ENCODE measurements around the gene FAM184A. TPM values are rescaled to one million over a fixed set of nuclear protein-coding genes. Genes with fewer than 3 reads are reported as not detected.
"Not testable (repeated sequence)": the region's sequence is repeated elsewhere in the genome, so short reads cannot be mapped to it uniquely, and the experiment has no call there.

The FAM184A gene
- total and polyA plus RNA-seq, 12 donors: 0.91 to 5.2 (median 2.7) TPM

GRCh38 chr6:119002069-119002468 is 76.4 kb downstream of the FAM184A start:
- H3K27ac ChIP-seq: no peak overlapping the region
- H3K27me3 ChIP-seq: no peaks in the 10 kb centered on the region
- no peak overlapping the region for H3K4me3 ChIP-seq
- H3K4me1 ChIP-seq (replicated peaks in 1 of 2): no peaks in the 10 kb centered on the region
- intact Hi-C loops (cut with DNase I): no loop called here
- TF ChIP-seq CTCF (IDR thresholded peaks at IDR 0.05) (no peak), POLR2A (IDR thresholded peaks at IDR 0.05) (no peak)
- no peaks in the 10 kb centered on the region for H3K9me3 ChIP-seq (replicated peaks in 1 of 3)
- WGBS, 4 donors: 73 to 92% (median 81%) methylated on average over 1 of the region's 1 CpG
- DNase-seq: no peak
- no peaks in the 10 kb centered on the region for H3K36me3 ChIP-seq (replicated peaks in 1 of 2)

DNA sequence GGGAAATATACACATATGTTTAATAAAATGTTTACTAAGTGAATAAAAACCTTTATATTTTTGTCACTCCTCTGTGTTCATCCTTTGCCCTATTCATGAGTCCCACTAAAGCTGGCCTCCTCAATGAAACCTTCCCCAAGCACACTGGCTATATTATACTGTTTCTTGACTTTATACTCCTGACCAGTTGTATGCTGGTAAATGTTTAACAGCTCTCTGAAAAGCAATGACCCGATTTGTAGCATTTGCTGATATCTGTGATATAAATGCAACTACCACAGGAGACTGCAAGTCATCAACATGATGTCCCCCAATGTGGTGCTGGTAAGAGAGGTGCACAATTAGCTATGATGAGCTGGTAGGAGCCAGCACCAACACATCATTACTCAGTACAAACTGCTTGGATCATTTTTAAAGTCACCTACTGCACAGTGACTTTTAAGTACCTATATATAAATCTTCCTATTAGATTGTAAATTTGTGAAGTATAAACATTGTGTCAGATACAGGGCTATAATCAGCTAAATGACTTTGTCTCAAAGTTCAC is 78.9 kb downstream of the FAM184A start:
- no peak overlapping the region for H3K4me3 ChIP-seq
- no peaks in the 10 kb centered on the region for H3K9me3 ChIP-seq (replicated peaks in 1 of 3)
- no peaks in the 10 kb centered on the region for H3K36me3 ChIP-seq (replicated peaks in 1 of 2)
- WGBS, 4 donors: 89 to 100% (median 89%) methylated on average over 1 of the region's 1 CpG
- intact Hi-C loops (cut with DNase I): no loop called here
- TF ChIP-seq POLR2A (IDR thresholded peaks at IDR 0.05) (no peak), CTCF (IDR thresholded peaks at IDR 0.05) (no peak)
- no peak for DNase-seq
- no peak overlapping the region for H3K27ac ChIP-seq
- H3K4me1 ChIP-seq (replicated peaks in 1 of 2): no peaks in the 10 kb centered on the region
- no peaks in the 10 kb centered on the region for H3K27me3 ChIP-seq

DNA sequence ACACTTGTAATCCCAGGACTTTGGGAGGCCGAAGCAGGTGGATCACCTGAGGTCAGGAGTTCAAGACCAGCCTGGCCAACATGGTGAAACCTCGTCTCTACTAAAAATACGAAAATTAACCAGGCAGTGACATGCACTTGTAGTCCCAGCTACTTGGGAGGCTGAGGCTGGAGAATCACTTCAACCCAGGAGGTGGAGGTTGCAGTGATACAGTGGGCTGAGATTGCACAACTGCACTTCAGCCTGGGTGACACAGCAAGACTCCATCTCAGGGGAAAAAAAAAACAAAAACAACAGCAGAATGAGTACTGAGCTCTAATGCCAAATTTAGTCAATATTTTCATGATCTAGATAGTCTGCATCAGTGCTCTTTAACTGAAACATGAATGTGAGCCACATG is 81.0 kb downstream of the FAM184A start:
- H3K4me3 ChIP-seq; H3K27me3 ChIP-seq; intact Hi-C loops (cut with DNase I); H3K4me1 ChIP-seq (replicated peaks in 1 of 2); DNase-seq; H3K36me3 ChIP-seq (replicated peaks in 1 of 2); H3K27ac ChIP-seq; H3K9me3 ChIP-seq (replicated peaks in 1 of 3): not testable (repeated sequence)
- 85 to 94% (median 88%) methylated on average over 3 of the region's 3 CpGs for WGBS, 4 donors

DNA sequence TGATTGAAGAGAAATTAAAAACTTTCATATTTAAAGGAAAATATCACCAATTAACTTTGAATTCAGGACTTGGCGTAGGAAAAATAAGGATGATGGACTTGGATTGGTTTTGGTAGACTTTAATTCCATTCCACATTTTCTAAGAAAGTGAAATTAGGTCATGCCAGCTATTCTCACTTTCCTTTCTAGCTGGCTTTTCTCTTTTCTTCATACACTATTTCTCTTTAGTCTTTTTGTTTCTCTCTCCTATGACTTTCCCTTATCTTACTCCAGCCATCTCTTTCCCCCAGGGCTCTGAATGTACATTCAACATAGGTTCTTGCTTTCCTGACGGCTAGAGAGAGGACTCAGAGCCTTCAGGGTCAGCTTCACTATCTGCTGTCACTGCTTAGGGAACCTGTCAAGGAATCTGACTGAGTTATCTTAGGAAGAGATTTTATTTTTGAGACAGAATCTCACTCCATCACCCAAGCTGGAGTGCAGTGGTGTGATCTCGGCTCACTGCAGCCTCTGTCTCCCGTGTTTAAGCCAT is 82.1 kb downstream of the FAM184A start:
- intact Hi-C loops (cut with DNase I): no loop called here

More for the DNA sequence above, 82.1 kb downstream of the FAM184A start:
- no peaks in the 10 kb centered on the region for H3K9me3 ChIP-seq (replicated peaks in 1 of 3)
- WGBS, 4 donors: 83 to 95% (median 91%) methylated on average over 4 of the region's 4 CpGs
- no peaks in the 10 kb centered on the region for H3K27me3 ChIP-seq
- H3K36me3 ChIP-seq (replicated peaks in 1 of 2): no peaks in the 10 kb centered on the region
- DNase-seq: no peak
- TF ChIP-seq POLR2A (IDR thresholded peaks at IDR 0.05): no peak
- TF ChIP-seq CTCF (IDR thresholded peaks at IDR 0.05): no peak
- no peak overlapping the region for H3K4me3 ChIP-seq
- no peaks in the 10 kb centered on the region for H3K4me1 ChIP-seq (replicated peaks in 1 of 2)
- no peak overlapping the region for H3K27ac ChIP-seq
